Stimulated activated CD8-positive, alpha-beta memory T cell treated with anti-CD3 and anti-CD28 coated beads, Interleukin-15, amount 100 ng/mL, for 1 hour (primary cell): ENCODE measurements around the gene MKNK2.
A peak's percentile ranks its signal among the peaks of the same experiment; 100 is the strongest.

Experiments
- DNase-seq: peaks from one replicate; pipeline ENCODE4 v3.0.0-alpha.2; 2020; ENCODE audit warnings: low read depth

MKNK2 gene

GRCh38 chr19:2080336-2080988 lies 29.4 kb upstream of the MKNK2 start:
- no peak for DNase-seq

DNA sequence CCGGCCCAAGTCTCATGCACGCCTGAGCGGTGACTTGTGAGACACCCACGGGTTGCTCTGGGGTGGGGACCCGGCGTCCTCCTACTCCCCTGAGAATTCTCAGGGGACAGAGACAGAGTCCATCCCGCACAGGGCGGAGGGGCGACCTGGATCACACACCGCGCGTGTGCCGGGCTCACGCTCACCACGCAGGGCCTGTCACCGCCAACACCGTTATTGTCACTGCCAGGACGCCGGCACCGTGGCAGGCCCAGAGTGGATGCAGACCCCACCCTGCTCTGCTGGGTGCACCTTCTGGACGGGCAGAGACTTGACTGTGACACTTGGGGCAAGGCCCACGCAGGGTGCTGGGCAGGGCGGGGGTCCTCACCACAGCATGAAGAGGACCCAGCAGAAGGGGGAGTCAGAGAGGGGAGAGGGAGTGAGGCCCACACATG lies 28.8 kb upstream of the MKNK2 start:
- DNase-seq: no peak

DNA sequence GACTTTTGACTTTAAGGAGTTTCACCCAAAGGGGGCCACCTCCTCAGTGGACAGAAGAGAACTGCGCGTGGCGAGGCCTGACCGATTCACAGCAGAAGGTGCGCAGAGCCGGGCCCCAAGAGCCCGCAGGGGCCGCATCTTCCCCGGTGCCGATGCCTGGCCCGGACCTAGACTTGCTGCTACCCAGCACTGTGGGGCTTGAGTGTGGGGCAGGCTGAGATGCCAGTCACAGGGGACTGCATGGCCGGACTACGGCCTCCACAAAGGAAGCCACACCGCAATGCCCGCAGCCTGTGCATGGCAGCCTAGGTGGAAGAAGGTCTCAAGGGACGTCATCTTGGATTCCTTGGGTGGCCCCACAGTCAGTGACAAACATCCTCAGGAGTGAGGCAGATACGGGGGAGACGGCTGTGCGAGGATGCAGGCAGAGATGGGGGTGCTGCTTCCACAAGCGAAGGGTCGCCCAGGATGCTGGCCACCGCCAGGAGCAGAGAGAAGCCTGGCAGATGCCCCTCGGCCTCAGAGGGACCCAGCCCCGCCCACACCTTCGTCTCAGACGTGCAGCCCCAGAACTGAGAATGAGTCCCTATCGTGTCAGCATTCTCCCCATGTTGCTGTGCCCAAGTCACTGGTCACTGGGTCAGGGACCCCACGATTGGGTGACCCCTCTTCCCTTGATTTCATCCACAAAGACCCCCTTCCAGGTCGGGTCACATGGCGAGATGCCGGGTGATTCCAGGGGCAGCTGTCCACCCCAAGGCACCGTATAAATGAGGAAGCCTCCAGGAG lies 28.2 kb upstream of the MKNK2 start:
- no peak for DNase-seq

GRCh38 chr19:2077833-2078619 lies 27.0 kb upstream of the MKNK2 start:
- no peak for DNase-seq

DNA sequence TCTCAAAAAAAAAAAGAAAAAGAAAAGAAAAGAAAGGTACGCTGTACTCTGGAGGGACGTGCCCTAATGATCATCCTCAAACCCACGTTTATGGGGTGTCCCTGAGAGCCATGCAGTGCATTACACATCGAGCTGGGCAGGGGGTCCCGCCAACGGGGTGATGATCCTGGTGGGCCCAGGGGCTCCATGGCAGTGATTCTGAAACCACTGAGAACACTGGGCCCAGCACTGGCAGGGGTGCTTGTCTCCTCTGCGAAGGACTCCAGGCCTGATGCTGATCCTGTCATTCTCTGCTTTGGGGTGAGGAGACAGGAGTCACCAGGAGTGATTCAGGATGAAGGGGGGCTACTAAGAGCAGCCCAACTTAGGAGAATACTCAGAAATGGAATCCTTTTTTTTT lies 26.4 kb upstream of the MKNK2 start:
- DNase-seq: no peak

GRCh38 chr19:2076526-2076944 lies 25.5 kb upstream of the MKNK2 start:
- DNase-seq: no peak

DNA sequence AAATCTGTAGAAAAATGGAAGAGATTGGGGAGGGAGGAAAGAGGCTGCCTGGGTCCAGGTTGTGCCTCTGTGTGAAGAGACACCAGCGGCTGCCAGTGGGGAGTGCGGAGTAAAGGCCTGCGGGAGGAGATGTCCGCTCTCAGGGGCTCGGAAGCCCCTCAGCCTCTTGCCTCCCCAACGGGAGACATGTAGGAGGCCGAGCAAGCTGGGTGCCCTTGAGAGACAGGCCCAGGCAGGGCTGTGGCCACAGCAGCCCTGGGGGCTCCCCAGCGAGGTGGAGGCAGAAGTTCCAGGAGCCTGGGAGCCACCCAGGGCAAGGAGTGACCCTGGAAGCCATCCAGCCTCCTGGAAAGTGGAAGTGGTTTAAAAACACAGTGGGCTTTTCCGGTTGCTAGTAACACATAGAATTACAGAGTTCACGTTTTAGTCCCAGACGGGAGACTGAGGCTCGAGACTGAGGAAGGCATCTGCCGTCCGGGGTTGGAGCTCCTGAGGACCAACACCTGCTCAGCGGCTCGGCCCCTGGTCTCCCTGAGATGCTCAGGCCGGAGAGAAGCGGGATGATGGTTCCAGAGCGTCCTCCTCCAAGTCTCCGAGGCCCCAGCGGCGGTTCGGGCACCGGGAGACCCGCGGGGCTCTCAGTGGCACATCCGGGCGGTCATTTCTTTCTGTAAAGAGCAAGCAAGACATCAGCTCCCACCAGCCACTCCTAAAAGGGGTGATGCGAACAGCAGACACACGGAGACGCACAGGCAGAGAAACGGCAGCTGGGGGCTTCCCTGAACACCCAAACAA lies 21.9 kb upstream of the MKNK2 start:
- DNase-seq: no peak

DNA sequence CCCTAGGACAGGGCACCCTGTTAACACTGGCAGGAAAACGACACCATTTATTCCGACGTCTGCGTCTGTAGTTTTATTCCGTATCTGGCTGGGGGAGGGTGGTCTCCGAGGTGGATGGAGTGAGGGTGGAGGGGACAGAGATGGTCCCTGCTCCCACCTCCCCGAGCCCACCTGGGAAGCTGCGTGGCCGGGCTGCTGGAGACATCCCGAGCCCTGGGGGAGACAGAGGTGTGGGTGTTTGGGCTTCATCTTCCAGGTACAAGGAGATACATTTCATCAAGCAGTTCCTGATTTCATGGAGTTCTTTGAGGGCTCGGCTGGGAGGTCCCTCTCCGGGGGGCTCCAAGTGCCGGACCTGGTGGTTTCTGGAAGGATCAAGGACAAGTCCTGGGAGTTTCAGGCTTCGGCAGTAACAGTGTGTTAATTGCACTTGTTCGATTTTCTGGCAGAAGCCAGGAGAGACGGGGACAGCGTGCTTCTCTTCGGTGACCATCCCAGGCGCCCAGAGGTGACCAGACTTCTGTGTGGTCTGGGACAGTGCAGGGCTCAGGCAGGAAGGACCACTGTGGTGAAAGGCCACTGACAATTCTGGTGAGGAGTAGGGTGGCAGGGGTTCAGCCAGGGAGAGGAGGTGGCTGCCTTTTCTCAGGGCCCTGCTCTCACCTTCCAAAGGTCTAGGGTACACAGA lies 20.1 kb upstream of the MKNK2 start:
- DNase-seq: no peak

DNA sequence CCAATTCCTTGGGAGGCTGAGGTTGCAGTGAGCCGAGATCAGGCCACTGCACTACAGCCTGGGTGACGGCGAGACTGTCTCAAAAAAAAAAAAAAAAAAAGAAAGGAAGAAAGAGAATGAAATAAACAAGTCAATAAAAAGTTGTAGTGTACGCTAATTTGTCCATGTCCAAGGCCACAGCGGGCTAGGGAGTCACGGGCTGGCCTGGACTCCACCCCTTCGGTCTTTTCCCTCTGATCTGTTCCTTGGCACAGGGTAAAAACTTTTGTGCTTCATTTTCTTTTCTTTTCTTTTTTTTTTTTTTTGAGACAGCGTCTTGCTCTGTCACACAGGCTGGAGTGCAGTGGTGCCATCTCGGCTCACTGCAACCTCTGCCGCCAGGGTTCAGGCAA lies 19.4 kb upstream of the MKNK2 start:
- DNase-seq: no peak

- DNase-seq: no peak
Measured at GRCh38 chr19:2064788-2065524, 13.9 kb upstream of the MKNK2 start.

DNA sequence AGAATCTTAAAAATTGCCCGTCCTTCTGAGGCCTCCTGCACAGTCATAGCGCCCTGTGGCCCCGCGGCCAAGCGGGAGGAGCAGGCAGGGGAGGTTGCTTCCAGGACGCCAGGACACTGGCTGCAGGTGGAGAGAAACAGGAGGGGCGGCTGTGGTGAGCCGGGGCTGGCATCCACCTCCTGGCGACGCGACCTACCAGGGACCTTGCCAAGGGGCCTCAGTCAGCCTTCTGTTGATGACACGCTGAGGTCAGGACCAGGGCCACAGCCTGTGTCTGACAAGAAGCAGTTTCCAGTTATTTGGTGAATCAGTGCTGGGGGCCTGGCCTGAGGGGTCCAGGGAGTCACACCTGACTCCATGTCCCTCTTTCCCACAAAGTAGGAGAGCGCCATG lies 13.3 kb upstream of the MKNK2 start:
- no peak for DNase-seq

DNA sequence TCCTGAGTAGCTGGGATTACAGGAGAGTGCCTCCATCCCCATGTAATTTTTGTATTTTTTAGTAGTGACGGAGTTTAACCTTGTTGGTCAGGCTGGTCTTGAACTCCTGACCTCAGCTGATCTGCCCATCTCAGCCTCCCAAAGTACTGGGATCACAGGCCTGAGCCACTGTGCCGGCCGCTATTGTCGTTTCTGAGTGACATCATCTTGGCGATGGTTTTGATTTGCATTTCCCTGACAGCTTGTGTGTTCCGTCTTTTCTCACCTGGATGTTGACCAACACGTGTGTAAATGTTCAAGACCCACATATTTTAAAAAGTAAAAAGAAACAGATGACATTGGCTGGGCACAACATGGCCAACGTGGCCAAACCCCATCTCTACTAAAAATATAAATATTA lies 12.8 kb upstream of the MKNK2 start:
- no peak for DNase-seq

DNA sequence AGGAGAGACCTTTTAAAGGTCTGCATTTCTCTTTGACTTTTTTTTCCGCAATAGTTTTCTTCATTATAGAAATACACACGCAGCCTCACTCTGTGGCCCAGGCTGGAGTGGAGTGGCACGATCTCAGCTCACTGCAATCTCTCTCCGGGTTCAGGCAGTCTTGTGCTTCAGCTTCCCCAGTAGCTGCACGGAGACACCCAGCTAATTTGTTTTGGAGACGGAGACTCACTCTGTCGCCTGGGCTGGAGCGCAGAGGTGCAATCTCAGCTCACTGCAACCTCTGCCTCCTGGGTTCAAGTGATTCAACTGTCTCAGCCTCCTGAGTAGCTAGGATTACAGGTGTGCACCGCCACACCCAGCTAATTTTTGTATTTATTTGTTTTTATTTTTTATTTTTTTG lies 11.7 kb upstream of the MKNK2 start:
- no peak for DNase-seq

DNA sequence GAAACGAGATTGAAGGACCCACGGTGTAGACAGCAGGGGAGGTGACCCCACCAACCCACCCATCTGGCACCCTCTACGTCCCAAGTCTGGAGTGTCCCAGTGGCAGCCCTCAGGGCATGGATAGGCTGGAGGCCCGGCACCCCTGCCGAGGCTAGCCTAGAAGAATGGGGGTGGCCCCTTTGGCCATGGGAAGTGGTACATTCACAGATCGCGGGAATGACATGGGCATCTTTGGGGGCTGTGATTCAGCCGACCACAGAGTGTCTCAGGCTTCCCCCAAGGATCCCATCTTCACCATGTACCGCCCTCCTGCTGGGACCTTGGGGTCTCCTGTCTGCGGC lies 11.3 kb upstream of the MKNK2 start:
- DNase-seq: no peak

GRCh38 chr19:2061495-2062388 lies 10.7 kb upstream of the MKNK2 start:
- peak; percentile 98 for DNase-seq

DNA sequence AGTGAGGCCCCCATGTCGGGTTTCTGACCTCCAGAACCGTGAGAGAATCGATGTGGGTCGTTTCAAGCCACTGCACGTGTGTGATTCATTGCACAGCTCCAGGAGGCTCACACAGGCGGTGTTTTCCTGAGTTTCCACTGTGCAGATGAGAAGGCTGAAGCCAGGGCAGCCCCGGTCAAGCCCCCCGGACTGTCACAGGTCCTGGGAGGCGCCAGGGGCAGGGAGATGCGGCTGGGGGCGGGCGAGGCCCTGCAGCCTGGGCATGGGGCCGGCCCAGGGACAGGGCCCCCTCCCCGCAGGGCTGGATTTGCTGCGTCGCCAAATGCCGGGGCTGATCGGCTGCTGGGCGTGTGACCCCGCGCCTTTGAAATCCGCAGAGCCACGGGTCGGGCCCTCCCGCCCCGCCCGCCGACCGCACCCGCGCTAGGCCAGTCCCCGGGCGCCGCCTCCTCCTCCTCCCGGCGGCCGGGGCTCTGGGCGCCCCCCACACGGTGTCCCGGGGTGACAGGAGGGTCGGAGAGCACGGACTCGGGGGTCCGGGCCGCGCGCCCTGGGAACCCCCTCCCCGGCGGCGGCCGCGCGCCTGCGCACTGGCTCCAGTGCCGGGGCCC lies 9.9 kb upstream of the MKNK2 start:
- no peak for DNase-seq

DNA sequence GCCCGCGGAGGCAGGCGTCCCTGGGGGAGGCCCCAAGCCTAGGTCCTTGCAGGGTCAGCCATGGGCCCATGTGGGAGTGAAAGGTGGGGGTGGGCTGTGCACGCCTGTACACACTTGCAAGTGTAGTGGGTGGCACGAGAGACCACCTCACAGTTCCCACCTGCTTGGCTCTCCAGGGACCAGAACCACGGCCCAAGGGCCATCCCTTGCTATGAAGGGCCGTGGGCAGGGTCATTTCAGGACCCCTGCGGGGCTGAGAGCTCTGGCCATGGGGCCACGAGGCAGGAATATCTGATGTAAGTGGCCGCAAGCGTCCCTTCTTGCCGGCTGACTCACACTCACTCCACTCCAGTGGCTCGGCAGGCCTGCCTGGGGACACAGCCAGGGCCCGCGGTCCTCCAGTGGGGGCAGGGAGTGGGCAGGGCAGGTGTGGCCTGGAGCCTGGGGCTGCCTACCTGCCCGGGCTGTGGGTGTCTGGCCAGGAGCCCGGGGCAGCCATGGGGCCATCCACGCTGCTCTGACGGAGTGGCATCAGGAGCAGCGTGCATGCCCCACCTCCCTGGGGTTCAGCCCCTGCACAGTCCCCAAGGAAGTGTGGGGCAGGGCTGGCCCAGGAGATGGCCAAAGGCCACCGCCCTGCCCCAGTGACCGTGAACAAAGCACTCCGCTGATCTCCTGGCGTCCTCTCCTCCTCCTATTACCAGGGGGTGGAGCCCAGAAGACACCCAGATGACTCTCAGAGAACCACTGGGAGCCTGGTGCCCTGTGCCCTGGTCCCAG lies 8.6 kb upstream of the MKNK2 start:
- no peak for DNase-seq

DNA sequence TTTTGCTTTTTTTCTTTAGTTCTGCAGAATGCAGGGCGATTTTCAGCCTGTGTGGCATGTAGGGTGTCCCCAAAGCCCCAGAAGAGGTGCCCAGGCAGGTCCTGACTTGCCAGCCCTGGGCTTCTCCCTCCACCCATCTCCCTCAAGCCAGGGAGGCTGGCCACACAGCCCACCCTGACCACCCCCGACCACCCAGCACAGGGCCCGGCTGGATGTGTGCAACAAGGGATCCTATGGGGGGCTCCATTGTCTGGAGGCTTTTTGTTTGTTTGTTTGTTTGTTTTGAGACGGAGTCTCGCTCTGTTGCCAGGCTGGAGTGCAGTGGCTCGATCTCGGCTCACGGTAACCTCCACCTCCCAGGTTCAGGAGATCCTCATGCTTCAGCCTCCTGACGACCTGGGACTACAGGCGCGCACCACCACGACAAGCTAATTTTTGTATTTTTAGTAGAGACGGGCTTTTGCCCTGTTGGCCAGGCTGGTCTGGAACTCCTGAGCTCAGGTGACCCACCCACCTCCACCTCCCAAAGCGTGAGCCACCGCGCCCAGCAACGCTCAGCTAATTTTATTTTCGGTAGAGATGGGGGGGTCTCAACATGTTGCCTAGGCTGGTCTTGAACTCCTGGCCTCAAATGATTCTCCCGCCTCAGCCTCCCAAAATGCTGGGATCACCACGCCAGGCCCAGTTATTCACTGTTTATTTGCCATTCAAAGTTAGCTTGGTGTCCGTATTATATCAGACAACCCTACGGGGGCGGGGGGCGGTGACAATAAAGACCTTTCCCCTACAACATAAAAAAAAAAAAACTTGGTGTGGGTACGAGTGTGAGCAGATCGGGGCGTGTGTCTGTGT lies 7.8 kb upstream of the MKNK2 start:
- DNase-seq: no peak
